ENCODE results near the gene ZNF710. TPM values are rescaled to one million over a fixed set of nuclear protein-coding genes. Genes with fewer than 3 reads are reported as not detected.
"Not testable (repeated sequence)": the region's sequence is repeated elsewhere in the genome, so short reads cannot be mapped to it uniquely, and the experiment has no call there.

ZNF710 gene, protein sequence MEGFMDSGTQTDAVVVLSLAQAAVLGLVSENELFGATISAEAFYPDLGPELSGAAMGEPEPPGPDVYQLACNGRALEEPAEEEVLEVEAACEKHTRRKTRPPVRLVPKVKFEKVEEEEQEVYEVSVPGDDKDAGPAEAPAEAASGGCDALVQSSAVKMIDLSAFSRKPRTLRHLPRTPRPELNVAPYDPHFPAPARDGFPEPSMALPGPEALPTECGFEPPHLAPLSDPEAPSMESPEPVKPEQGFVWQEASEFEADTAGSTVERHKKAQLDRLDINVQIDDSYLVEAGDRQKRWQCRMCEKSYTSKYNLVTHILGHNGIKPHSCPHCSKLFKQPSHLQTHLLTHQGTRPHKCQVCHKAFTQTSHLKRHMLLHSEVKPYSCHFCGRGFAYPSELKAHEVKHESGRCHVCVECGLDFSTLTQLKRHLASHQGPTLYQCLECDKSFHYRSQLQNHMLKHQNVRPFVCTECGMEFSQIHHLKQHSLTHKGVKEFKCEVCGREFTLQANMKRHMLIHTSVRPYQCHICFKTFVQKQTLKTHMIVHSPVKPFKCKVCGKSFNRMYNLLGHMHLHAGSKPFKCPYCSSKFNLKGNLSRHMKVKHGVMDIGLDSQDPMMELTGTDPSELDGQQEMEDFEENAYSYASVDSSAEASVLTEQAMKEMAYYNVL
- 2.2 and 3.8 TPM in 2 replicates for polyA plus RNA-seq (2011; rRNA removed)
- 5.8 and 7.8 TPM in 2 replicates for polyA minus RNA-seq (2011; rRNA and poly(A)+ RNA removed)

DNA sequence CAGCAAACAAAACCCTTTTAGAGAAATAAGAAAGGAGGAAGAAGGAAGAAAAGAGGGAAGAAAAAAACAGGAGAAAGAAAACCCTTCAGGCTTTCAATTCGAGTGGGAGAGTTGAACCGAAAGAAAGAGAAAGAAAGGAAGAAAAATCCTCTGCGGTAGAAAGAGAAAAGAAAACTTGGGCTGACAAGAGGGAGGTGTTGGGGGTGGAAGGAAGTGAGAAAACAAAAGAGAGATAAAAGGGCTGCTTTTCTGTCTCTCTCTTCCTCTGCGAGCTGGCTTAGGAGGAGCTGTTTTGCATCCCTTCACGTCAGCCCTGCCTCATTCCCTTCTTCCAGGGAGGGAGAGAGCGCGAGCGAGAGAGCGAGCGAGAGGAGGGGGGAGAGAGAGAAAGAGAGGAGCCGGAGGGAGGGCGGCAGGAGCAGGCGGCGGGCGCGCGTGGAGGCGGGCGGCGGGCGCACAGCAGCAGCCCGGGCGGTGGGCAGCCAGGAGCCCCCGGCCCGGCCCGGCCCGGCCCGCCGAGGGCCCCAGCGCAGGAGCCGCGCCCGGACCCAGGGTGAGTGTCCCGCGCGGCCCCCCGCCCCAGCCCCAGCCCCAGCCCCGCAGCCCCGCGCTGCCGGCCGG, at the start of gene ZNF710:
ZNF710 (plus strand) TSS at position 263 of the 621 bp plus-strand sequence. CDS start 65,814 bp downstream, outside the sequence.
- Histone ChIP-seq H3K4me3 (ENCODE audit: low read depth, low read length) (peak within 1 kb of the TSS; percentile 68), H3K27me3 (ENCODE audit: control insufficient read depth, insufficient read depth, low read length) (peaks cover 2% of the 10 kb centered on the region), H3K27ac (ENCODE audit: low read depth, low read length) (peak within 1 kb of the TSS; percentile 85), H3K9me3 (ENCODE audit: control insufficient read depth, insufficient read depth, low read length) (no peaks in the 10 kb centered on the region; the same call in 1 of the 2 replicates)
- CTCF ChIA-PET = no interaction called here
- TF ChIP-seq, protein P1, sequence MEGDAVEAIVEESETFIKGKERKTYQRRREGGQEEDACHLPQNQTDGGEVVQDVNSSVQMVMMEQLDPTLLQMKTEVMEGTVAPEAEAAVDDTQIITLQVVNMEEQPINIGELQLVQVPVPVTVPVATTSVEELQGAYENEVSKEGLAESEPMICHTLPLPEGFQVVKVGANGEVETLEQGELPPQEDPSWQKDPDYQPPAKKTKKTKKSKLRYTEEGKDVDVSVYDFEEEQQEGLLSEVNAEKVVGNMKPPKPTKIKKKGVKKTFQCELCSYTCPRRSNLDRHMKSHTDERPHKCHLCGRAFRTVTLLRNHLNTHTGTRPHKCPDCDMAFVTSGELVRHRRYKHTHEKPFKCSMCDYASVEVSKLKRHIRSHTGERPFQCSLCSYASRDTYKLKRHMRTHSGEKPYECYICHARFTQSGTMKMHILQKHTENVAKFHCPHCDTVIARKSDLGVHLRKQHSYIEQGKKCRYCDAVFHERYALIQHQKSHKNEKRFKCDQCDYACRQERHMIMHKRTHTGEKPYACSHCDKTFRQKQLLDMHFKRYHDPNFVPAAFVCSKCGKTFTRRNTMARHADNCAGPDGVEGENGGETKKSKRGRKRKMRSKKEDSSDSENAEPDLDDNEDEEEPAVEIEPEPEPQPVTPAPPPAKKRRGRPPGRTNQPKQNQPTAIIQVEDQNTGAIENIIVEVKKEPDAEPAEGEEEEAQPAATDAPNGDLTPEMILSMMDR (IDR thresholded peaks at IDR 0.05; ENCODE audit: low read depth, low read length) = no peak
- DNase-seq (ENCODE audit: low read depth, low spot score) = no peak
- POLR2A ChIA-PET = interaction anchor here (1.0 to 1.7 kb wide), 2 partner anchors 36 to 81 kb away, joined by 3 to 5 read pairs; no protein-coding TSS in a partner anchor

GRCh38 chr15:89954541-89954940, 46.6 kb upstream of the ZNF710 start:
- DNase-seq (ENCODE audit: low read depth, low spot score) = no peak
- ChIA-PET POLR2A (no interaction called here), CTCF (no interaction called here)
- Histone ChIP-seq H3K9me3 (ENCODE audit: control insufficient read depth, insufficient read depth, low read length) (no peaks in the 10 kb centered on the region; the same call in 1 of the 2 replicates), H3K4me3 (ENCODE audit: low read depth, low read length) (no peak overlapping the region), H3K27me3 (ENCODE audit: control insufficient read depth, insufficient read depth, low read length) (peaks cover 4% of the 10 kb centered on the region), H3K27ac (ENCODE audit: low read depth, low read length) (no peak overlapping the region)
- TF ChIP-seq, protein P1 (IDR thresholded peaks at IDR 0.05; ENCODE audit: low read depth, low read length) = no peak

- H3K4me3 ChIP-seq (ENCODE audit: low read depth, low read length); POLR2A ChIA-PET; H3K9me3 ChIP-seq (ENCODE audit: control insufficient read depth, insufficient read depth, low read length); H3K27ac ChIP-seq (ENCODE audit: low read depth, low read length); CTCF ChIA-PET; H3K27me3 ChIP-seq (ENCODE audit: control insufficient read depth, insufficient read depth, low read length); DNase-seq (ENCODE audit: low read depth, low spot score): not testable (repeated sequence)
These were observed 45.6 kb upstream of the ZNF710 start for GRCh38 chr15:89955449-89955998.

DNA sequence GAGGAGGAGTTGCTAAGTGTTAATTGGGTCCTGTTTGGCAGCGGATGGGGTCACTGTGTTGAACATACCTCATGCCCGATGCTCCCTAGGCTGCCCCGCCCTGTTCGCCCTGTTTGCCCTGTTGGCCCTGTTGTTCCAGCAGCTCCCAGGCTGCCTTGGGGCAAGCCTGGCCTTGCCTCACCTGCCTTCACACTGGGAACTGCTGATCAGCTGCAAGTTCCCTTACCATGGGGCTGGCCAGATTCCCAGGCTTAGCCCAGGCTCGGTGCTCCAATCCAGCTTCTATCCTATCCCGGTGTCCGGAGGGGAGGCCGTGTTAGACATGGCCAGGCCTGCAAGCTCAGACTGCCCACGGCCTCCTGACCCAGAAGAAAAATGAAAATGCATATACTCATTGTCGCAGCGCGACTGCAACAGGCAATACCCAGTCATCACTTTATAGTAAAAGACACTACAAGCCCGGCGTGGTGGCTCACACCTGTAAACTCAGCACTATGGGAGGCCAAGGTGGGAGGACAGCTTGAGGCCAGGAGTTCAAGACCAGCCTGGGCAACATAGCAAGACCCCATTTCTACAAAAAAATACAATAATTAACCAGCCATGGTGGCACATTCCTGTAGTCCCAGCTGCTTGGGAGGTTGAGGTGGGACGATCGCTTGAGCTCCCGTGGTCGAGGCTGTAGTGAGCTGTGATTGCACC, 42.9 kb upstream of the ZNF710 start:
- Histone ChIP-seq H3K9me3 (ENCODE audit: control insufficient read depth, insufficient read depth, low read length) (no peaks in the 10 kb centered on the region; the same call in 1 of the 2 replicates), H3K4me3 (ENCODE audit: low read depth, low read length) (no peak overlapping the region), H3K27me3 (ENCODE audit: control insufficient read depth, insufficient read depth, low read length) (peaks cover 6% of the 10 kb centered on the region), H3K27ac (ENCODE audit: low read depth, low read length) (no peak overlapping the region)
- DNase-seq (ENCODE audit: low read depth, low spot score) = no peak
- CTCF ChIA-PET = interaction anchor here (0.5 to 0.8 kb wide), 3 partner anchors 13 to 134 kb away, joined by 3 read pairs; no protein-coding TSS in a partner anchor
- POLR2A ChIA-PET = no interaction called here
- TF ChIP-seq, protein P1 (IDR thresholded peaks at IDR 0.05; ENCODE audit: low read depth, low read length) = no peak
